Measurements from ENCODE around the gene MRPL10.

GRCh38 chr17:47879028-47879585 lies 47.8 kb upstream of the MRPL10 start:
- no peak for TF ChIP-seq CTCF (IDR thresholded peaks at IDR 0.05)
- TF ChIP-seq POLR2A (IDR thresholded peaks at IDR 0.05) = no peak
- TF ChIP-seq POLR2AphosphoS5 (IDR thresholded peaks at IDR 0.05) = no peak
